ENCODE measurements around the gene DNASE1L3.

- TF ChIP-seq CTCF (IDR thresholded peaks at IDR 0.05; ENCODE audit: insufficient read depth, low read length, poor library complexity, severe bottlenecking) (no peak), EZH2phosphoT487 (conservative IDR thresholded peaks at IDR 0.05; ENCODE audit: low read length) (no peak)
Observed at GRCh38 chr3:58198362-58198761, 12.4 kb downstream of the DNASE1L3 start.
